NCI-H446 (cell line): ENCODE data around the gene TCEA2.

Experiments
- DNase-seq, 2 experiments: peaks; one replicate each; lab custom pipeline; 2025; lab: John Stamatoyannopoulos, UW

Gene TCEA2

GRCh38 chr20:64093013-64093503 is 30.1 kb downstream of the TCEA2 start:
- DNase-seq = no peak

GRCh38 chr20:64095455-64095854 is 32.5 kb downstream of the TCEA2 start:
- DNase-seq = no peak

- no peak for DNase-seq
These were observed 32.9 kb downstream of the TCEA2 start for GRCh38 chr20:64095927-64096326.

- DNase-seq = no peak
These were observed 33.5 kb downstream of the TCEA2 start for GRCh38 chr20:64096535-64096934.

- DNase-seq = no peak
These were observed 35.5 kb downstream of the TCEA2 start for GRCh38 chr20:64098471-64099013.

GRCh38 chr20:64099086-64099786 is 36.2 kb downstream of the TCEA2 start:
- DNase-seq = peak; percentile 11 to 74

GRCh38 chr20:64099880-64100565 is 37.0 kb downstream of the TCEA2 start:
- DNase-seq = no peak

GRCh38 chr20:64100566-64100888 is 37.5 kb downstream of the TCEA2 start:
- no peak for DNase-seq

- no peak for DNase-seq
These were observed 38.1 kb downstream of the TCEA2 start for GRCh38 chr20:64100946-64101688.

- peak in 1 of 2 experiments; percentile 61 for DNase-seq
These were observed 39.0 kb downstream of the TCEA2 start for GRCh38 chr20:64101731-64102621.

- peak in 1 of 2 experiments; percentile 30 for DNase-seq
These were observed 39.8 kb downstream of the TCEA2 start for GRCh38 chr20:64102647-64103354.

GRCh38 chr20:64103871-64104666 is 41.1 kb downstream of the TCEA2 start:
- no peak for DNase-seq

- DNase-seq = no peak
These were observed 41.9 kb downstream of the TCEA2 start for GRCh38 chr20:64104667-64105451.

- DNase-seq = no peak
These were observed 42.9 kb downstream of the TCEA2 start for GRCh38 chr20:64105846-64106434.

GRCh38 chr20:64106435-64106961 is 43.5 kb downstream of the TCEA2 start:
- DNase-seq = no peak

- DNase-seq = no peak
These were observed 44.2 kb downstream of the TCEA2 start, which contains the start of gene NPBWR2 for GRCh38 chr20:64106981-64107735. Gene NPBWR2, minus strand, starts transcription at chr20:64107565. Its CDS starts 734 bp downstream, at chr20:64106831.

GRCh38 chr20:64107736-64108457 is 44.9 kb downstream of the TCEA2 start:
- DNase-seq = no peak
